Measurements from ENCODE around the gene HDAC9.
A peak's percentile ranks its signal among the peaks of the same experiment; 100 is the strongest.

The HDAC9 gene

GRCh38 chr7:18495412-18496340 is at the start of gene HDAC9:
Gene HDAC9 (plus strand): TSS chr7:18495749. CDS start chr7:18496303, 554 bp downstream.
- ATAC-seq: peak; percentile 79
- TF ChIP-seq ZC3H10 (CRISPR knock-in tag; IDR thresholded peaks at IDR 0.05): no peak
- TF ChIP-seq ZNF565 (CRISPR knock-in tag; conservative IDR thresholded peaks at IDR 0.05; ENCODE audit: low read depth): no peak
- peak; percentile 82 for TF ChIP-seq TCF4 (CRISPR knock-in tag; IDR thresholded peaks at IDR 0.05; ENCODE audit: borderline replicate concordance)
- TF ChIP-seq CSDC2 (CRISPR knock-in tag; IDR thresholded peaks at IDR 0.05): no peak
- TF ChIP-seq, protein P1, sequence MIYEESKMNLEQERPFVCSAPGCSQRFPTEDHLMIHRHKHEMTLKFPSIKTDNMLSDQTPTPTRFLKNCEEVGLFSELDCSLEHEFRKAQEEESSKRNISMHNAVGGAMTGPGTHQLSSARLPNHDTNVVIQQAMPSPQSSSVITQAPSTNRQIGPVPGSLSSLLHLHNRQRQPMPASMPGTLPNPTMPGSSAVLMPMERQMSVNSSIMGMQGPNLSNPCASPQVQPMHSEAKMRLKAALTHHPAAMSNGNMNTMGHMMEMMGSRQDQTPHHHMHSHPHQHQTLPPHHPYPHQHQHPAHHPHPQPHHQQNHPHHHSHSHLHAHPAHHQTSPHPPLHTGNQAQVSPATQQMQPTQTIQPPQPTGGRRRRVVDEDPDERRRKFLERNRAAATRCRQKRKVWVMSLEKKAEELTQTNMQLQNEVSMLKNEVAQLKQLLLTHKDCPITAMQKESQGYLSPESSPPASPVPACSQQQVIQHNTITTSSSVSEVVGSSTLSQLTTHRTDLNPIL (CRISPR knock-in tag; IDR thresholded peaks at IDR 0.05; ENCODE audit: low read depth): 0 out of 2 replicates have a peak, but pooled peaks have one; percentile 23
- TF ChIP-seq ZFP3 (CRISPR knock-in tag; IDR thresholded peaks at IDR 0.05): peak; percentile 49; the same call in 1 of the 2 replicates
- TF ChIP-seq TOX (CRISPR knock-in tag; IDR thresholded peaks at IDR 0.05; ENCODE audit: borderline replicate concordance): no peak
- TF ChIP-seq POU6F1 (CRISPR knock-in tag; IDR thresholded peaks at IDR 0.05; ENCODE audit: borderline replicate concordance, low read depth): no peak
- no peak for TF ChIP-seq PATZ1 (CRISPR knock-in tag; IDR thresholded peaks at IDR 0.05; ENCODE audit: borderline replicate concordance)
- no peak for TF ChIP-seq ZNF8 (CRISPR knock-in tag; IDR thresholded peaks at IDR 0.05)
- no peak for TF ChIP-seq ZNF70 (CRISPR knock-in tag; IDR thresholded peaks at IDR 0.05)
- peak; percentile 88 for TF ChIP-seq TSHZ2 (CRISPR knock-in tag; IDR thresholded peaks at IDR 0.05)
- no peak for TF ChIP-seq ZFP30 (CRISPR knock-in tag; IDR thresholded peaks at IDR 0.05)
- TF ChIP-seq ISL1 (CRISPR knock-in tag; IDR thresholded peaks at IDR 0.05): peak; percentile 85
- TF ChIP-seq SNAI2 (CRISPR knock-in tag; IDR thresholded peaks at IDR 0.05): 0 out of 2 replicates have a peak, but pooled peaks have one; percentile 26
- TF ChIP-seq RARB (CRISPR knock-in tag; IDR thresholded peaks at IDR 0.05): no peak
- TF ChIP-seq CSRNP3 (CRISPR knock-in tag; IDR thresholded peaks at IDR 0.05): 0 out of 2 replicates have a peak, but pooled peaks have one; percentile 25
- TF ChIP-seq BACH2 (CRISPR knock-in tag; IDR thresholded peaks at IDR 0.05; ENCODE audit: borderline replicate concordance): no peak
- no peak for TF ChIP-seq ARNTL (CRISPR knock-in tag; IDR thresholded peaks at IDR 0.05; ENCODE audit: borderline replicate concordance, low read depth)
- no peak for TF ChIP-seq PPARA (CRISPR knock-in tag; IDR thresholded peaks at IDR 0.05; ENCODE audit: borderline replicate concordance)
- TF ChIP-seq ESRRG (CRISPR knock-in tag; IDR thresholded peaks at IDR 0.05): 0 out of 2 replicates have a peak, but pooled peaks have one; percentile 8
- TF ChIP-seq GLIS3 (CRISPR knock-in tag; IDR thresholded peaks at IDR 0.05): peak; percentile 6; the same call in 1 of the 2 replicates

Data from SK-N-SH treated with all-trans-retinoic acid at 6 μM for 48 hours (cell line).